ENCODE measurements around the gene SIGLEC15. TPM values are rescaled to one million over a fixed set of nuclear protein-coding genes. Genes with fewer than 3 reads are reported as not detected.

The SIGLEC15 gene
- total and polyA plus RNA-seq, 8 donors = 0.10 to 5.5 (median 0.76) TPM; not detected in 3

DNA sequence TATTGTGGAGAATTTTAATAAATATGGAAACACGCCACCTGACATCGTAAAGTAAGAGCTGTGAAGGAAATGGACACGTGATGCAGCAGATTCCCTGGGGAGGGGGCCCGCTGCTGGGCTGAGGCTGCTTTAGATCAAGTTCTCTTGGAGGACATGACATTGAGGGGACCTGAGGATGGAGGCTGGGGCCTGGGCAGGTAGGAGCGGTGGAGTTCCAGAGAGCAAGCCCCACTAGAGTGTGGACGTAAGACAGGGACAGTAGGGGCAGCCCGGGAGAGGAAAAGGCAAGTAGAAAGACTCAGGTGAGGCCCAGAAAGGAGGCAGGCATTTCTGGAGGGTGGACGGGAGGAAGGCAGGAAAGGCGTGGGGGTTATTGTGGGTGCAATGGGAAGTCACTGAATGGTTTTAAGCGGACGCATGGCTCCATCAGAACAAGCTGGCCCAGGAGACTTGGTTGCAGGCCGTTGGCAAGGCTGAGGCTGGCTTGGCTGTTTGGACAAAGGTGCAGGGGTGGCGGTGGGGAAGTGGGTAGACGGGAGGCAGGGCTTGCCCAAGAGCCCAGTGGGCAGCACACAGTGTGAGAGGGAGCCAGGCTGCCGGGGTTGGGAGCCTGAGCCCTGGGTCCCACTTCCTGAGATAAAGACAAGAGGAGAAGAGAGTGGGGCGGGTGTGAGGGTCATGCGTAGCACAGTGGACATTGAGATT lies 15.7 kb downstream of the SIGLEC15 start:
- intact Hi-C loops (cut with DNase I; ENCODE audit: low total_unique reads) = loop anchor here (10.0 kb wide), 1 partner anchor 126 kb away; no protein-coding TSS in a partner anchor
- H3K4me1 ChIP-seq = peaks cover 26 to 32% (median 30%) of the 10 kb centered on the region in 4 donors
- peaks cover 0 to 40% (median 16%) of the 10 kb centered on the region in 3 donors for H3K27me3 ChIP-seq
- no peak overlapping the region for H3K27ac ChIP-seq
- 76 to 84% (median 77%) methylated on average over 17 of the region's 17 CpGs for WGBS, 5 donors
- no peaks in the 10 kb centered on the region for H3K9me3 ChIP-seq
- TF ChIP-seq POLR2A (IDR thresholded peaks at IDR 0.05) (no peak), EP300 (IDR thresholded peaks at IDR 0.05) (no peak), POLR2AphosphoS5 (IDR thresholded peaks at IDR 0.05) (no peak)
- TF ChIP-seq, protein P1, sequence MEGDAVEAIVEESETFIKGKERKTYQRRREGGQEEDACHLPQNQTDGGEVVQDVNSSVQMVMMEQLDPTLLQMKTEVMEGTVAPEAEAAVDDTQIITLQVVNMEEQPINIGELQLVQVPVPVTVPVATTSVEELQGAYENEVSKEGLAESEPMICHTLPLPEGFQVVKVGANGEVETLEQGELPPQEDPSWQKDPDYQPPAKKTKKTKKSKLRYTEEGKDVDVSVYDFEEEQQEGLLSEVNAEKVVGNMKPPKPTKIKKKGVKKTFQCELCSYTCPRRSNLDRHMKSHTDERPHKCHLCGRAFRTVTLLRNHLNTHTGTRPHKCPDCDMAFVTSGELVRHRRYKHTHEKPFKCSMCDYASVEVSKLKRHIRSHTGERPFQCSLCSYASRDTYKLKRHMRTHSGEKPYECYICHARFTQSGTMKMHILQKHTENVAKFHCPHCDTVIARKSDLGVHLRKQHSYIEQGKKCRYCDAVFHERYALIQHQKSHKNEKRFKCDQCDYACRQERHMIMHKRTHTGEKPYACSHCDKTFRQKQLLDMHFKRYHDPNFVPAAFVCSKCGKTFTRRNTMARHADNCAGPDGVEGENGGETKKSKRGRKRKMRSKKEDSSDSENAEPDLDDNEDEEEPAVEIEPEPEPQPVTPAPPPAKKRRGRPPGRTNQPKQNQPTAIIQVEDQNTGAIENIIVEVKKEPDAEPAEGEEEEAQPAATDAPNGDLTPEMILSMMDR (IDR thresholded peaks at IDR 0.05) = no peak
- H3K36me3 ChIP-seq = no peaks in the 10 kb centered on the region
- DNase-seq = no peak
- no peak overlapping the region for H3K4me3 ChIP-seq

DNA sequence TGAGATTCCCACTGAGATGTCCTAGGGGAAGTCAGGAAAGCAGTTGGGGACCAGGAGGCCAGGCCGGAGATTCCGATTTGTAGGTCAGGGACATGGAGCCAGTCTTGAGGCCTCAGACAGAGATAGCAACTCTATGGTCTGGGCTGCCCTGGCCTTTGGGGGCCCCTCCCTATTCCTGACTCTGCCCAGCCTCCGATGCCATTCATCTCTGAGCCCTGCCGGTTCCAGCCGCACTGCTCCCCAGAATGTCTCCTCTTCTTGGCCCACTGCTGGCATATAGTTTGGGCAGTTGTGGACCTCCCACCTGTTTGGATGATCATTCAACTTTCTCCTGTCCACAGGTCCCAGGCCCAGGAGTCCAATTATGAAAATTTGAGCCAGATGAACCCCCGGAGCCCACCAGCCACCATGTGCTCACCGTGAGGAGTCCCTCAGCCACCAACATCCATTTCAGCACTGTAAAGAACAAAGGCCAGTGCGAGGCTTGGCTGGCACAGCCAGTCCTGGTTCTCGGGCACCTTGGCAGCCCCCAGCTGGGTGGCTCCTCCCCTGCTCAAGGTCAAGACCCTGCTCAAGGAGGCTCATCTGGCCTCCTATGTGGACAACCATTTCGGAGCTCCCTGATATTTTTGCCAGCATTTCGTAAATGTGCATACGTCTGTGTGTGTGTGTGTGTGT lies 16.4 kb downstream of the SIGLEC15 start:
- peaks cover 23 to 25% (median 24%) of the 10 kb centered on the region in 4 donors for H3K4me1 ChIP-seq
- no peak for TF ChIP-seq POLR2A (IDR thresholded peaks at IDR 0.05)
- no peak for TF ChIP-seq POLR2AphosphoS5 (IDR thresholded peaks at IDR 0.05)
- intact Hi-C loops (cut with DNase I; ENCODE audit: low total_unique reads) = loop anchor here (10.0 kb wide), 1 partner anchor 127 kb away; no protein-coding TSS in a partner anchor

DNA sequence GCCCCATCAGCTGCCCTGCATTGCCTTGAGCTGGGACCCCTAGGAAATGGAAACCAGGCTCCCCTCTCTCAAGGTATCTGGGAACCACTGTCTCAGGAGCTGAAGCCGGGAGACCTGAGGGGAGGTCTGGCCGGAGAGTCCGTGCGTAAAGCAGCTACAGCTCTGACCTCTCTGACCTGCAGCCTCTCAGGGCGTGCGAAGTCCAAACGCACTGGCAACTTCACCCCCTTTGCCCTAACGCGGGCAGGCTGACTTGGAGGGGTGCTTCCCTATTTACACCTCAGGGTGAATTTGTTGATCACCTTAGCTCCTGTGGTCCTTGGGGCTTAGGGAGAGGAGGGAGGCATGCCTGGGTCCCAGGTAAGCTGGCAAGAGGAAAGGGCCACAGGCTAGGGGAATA lies 17.5 kb downstream of the SIGLEC15 start:
- WGBS, 5 donors = 77 to 86% (median 82%) methylated on average over 9 of the region's 9 CpGs
- intact Hi-C loops (cut with DNase I; ENCODE audit: low total_unique reads) = loop anchor here (10.0 kb wide), 1 partner anchor 128 kb away; no protein-coding TSS in a partner anchor
- H3K27ac ChIP-seq = no peak overlapping the region
- no peak for TF ChIP-seq EP300 (IDR thresholded peaks at IDR 0.05)
- TF ChIP-seq POLR2A (IDR thresholded peaks at IDR 0.05) = no peak
- TF ChIP-seq, protein P1 (IDR thresholded peaks at IDR 0.05) = no peak
- TF ChIP-seq POLR2AphosphoS5 (IDR thresholded peaks at IDR 0.05) = no peak
- H3K9me3 ChIP-seq = no peaks in the 10 kb centered on the region
- H3K4me3 ChIP-seq = no peak overlapping the region
- no peak for DNase-seq
- peaks cover 0 to under 1% (median 0%) of the 10 kb centered on the region in 4 donors for H3K36me3 ChIP-seq
- H3K4me1 ChIP-seq = peaks cover 12 to 14% (median 13%) of the 10 kb centered on the region in 4 donors
- H3K27me3 ChIP-seq = peaks cover 0 to 22% (median 11%) of the 10 kb centered on the region in 3 donors

More for the DNA sequence above, 16.4 kb downstream of the SIGLEC15 start:
- Histone ChIP-seq H3K36me3 (no peaks in the 10 kb centered on the region), H3K9me3 (no peaks in the 10 kb centered on the region), H3K4me3 (no peak overlapping the region), H3K27me3 (peaks cover 0 to 34% (median 16%) of the 10 kb centered on the region in 3 donors), H3K27ac (no peak overlapping the region)
- DNase-seq = no peak
- 85 to 89% (median 87%) methylated on average over 11 to 12 of the region's 12 CpGs for WGBS, 5 donors

DNA sequence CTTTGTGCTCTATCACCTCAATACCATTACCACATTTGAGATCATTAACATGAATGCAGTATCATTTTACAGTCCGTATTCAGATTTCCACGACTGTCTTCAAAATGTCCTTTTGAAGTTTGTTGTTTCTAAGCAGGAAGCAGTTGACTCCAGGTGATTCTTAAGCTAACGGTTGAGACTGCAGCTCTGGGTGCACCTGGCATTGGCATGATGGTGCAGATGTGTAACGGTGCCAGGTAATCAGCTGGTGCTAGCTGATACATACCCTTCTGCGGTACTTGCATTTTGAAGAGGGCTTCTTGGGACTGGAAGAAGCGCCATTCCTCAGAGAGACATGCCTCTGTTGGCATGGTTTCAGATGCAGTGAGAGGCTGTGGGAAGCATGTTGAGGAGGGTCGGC lies 19.5 kb downstream of the SIGLEC15 start:
- Histone ChIP-seq H3K9me3 (no peaks in the 10 kb centered on the region), H3K27me3 (peaks cover 0 to 3% (median 0%) of the 10 kb centered on the region in 3 donors), H3K36me3 (peaks cover 4 to 20% (median 14%) of the 10 kb centered on the region in 4 donors), H3K4me1 (no peaks in the 10 kb centered on the region), H3K4me3 (no peak overlapping the region), H3K27ac (no peak overlapping the region)
- WGBS, 5 donors = 67 to 78% (median 78%) methylated on average over 5 to 7 of the region's 7 CpGs
- no peak for DNase-seq
- intact Hi-C loops (cut with DNase I; ENCODE audit: low total_unique reads) = loop anchor here (10.0 kb wide), 1 partner anchor 130 kb away; no protein-coding TSS in a partner anchor
- TF ChIP-seq EP300 (IDR thresholded peaks at IDR 0.05) (no peak), POLR2AphosphoS5 (IDR thresholded peaks at IDR 0.05) (no peak)

DNA sequence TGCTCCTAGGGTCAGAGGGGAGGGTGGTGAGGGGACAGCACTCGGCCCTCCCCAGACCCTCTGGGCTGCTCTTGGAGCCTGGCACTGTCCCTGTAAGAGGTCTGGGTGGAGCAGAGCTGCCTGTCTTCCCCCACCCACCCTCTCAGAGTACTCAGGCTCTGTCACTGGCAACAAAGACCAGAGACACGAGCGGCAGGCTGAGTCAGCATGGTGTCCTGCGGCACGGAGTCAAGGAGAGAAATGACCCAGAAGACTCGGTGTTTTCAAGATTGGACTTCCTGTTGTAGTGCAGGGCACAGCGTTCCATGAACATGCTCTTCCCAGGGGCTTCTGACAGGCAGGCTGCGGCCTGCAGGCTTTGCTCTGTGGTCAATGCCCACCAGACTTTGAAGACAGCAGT lies 19.9 kb downstream of the SIGLEC15 start:
- WGBS, 5 donors = 76 to 84% (median 82%) methylated on average over 7 to 8 of the region's 8 CpGs
- no peaks in the 10 kb centered on the region for H3K9me3 ChIP-seq
- peaks cover 4 to 24% (median 17%) of the 10 kb centered on the region in 4 donors for H3K36me3 ChIP-seq
- H3K27ac ChIP-seq = no peak overlapping the region
- no peaks in the 10 kb centered on the region for H3K27me3 ChIP-seq
- DNase-seq = no peak
- H3K4me1 ChIP-seq = no peaks in the 10 kb centered on the region
- TF ChIP-seq POLR2AphosphoS5 (IDR thresholded peaks at IDR 0.05) (no peak), EP300 (IDR thresholded peaks at IDR 0.05) (no peak), POLR2A (IDR thresholded peaks at IDR 0.05) (no peak)
- TF ChIP-seq, protein P1 (IDR thresholded peaks at IDR 0.05) = no peak
- no peak overlapping the region for H3K4me3 ChIP-seq
- intact Hi-C loops (cut with DNase I; ENCODE audit: low total_unique reads) = loop anchor here (10.0 kb wide), 1 partner anchor 131 kb away; no protein-coding TSS in a partner anchor

All from stomach (tissue), 9 donors.